ENCODE data around the gene GSTM5.

- no peak for TF ChIP-seq CTCF (IDR thresholded peaks at IDR 0.05)
- no peak for TF ChIP-seq POLR2A (IDR thresholded peaks at IDR 0.05)
These were observed 15.0 kb upstream of the GSTM5 start for GRCh38 chr1:109697066-109697465.

All from body of pancreas (tissue), 4 donors.